ENCODE results near the gene PTPRO. TPM values are rescaled to one million over a fixed set of nuclear protein-coding genes. Genes with fewer than 3 reads are reported as not detected.

The PTPRO gene
- total RNA-seq, 4 donors from 2014 or later = 1.2 to 4.1 (median 2.1) TPM

DNA sequence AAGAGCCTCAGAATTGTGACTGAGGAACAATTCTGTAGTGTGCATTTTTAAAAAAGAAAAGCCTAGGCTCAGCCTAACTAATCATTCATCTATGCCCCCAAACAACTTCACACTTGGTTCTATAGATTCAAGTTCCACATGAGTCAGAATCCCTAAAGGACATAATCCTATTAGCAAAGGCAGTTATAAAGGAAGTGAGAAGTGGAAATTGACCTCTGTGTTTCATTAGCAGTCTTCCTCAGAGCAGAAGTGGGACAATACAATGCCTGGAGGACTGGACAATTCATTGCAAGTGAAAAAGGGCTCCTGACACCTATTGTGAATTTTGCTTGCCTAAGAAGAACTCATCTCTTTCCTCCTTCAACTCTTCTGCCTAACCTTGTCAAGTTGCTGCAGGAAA lies 222.3 kb downstream of the PTPRO start:
- Histone ChIP-seq H3K27ac (no peak overlapping the region), H3K9me3 (no peaks in the 10 kb centered on the region), H3K4me3 (no peak overlapping the region), H3K4me1 (peaks cover 0 to 5% (median 0%) of the 10 kb centered on the region in 4 donors), H3K27me3 (no peaks in the 10 kb centered on the region), H3K36me3 (no peaks in the 10 kb centered on the region)
- no peak for TF ChIP-seq POLR2A (IDR thresholded peaks at IDR 0.05)
- TF ChIP-seq, protein P1, sequence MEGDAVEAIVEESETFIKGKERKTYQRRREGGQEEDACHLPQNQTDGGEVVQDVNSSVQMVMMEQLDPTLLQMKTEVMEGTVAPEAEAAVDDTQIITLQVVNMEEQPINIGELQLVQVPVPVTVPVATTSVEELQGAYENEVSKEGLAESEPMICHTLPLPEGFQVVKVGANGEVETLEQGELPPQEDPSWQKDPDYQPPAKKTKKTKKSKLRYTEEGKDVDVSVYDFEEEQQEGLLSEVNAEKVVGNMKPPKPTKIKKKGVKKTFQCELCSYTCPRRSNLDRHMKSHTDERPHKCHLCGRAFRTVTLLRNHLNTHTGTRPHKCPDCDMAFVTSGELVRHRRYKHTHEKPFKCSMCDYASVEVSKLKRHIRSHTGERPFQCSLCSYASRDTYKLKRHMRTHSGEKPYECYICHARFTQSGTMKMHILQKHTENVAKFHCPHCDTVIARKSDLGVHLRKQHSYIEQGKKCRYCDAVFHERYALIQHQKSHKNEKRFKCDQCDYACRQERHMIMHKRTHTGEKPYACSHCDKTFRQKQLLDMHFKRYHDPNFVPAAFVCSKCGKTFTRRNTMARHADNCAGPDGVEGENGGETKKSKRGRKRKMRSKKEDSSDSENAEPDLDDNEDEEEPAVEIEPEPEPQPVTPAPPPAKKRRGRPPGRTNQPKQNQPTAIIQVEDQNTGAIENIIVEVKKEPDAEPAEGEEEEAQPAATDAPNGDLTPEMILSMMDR (IDR thresholded peaks at IDR 0.05) = no peak
- DNase-seq = no peak

DNA sequence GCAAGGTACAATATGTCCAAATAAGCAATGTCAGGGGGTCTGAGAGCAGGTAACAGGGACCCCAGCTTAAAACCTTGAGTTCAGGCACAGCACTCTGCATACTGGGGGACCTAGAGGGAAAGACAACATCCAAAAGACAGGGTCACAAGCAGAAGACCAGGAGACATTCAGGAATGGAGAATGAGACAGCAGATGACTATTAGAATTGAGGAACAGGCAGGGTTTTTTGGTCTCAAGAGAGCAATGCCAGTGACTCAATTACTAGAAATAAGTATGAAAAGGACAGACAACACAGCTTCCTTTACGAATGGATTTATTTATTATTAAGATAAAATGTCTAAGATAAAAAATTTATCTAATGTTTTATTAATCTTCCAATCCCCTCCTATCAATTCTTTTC lies 223.0 kb downstream of the PTPRO start:
- Histone ChIP-seq H3K27me3 (no peaks in the 10 kb centered on the region), H3K4me3 (no peak overlapping the region), H3K4me1 (peaks cover 0 to 5% (median 0%) of the 10 kb centered on the region in 4 donors), H3K27ac (peak overlapping the region in 2 of 4 donors; percentile 60 to 76), H3K36me3 (no peaks in the 10 kb centered on the region), H3K9me3 (no peaks in the 10 kb centered on the region)
- DNase-seq = no peak
- TF ChIP-seq, protein P1 (IDR thresholded peaks at IDR 0.05) = no peak
- no peak for TF ChIP-seq POLR2A (IDR thresholded peaks at IDR 0.05)

DNA sequence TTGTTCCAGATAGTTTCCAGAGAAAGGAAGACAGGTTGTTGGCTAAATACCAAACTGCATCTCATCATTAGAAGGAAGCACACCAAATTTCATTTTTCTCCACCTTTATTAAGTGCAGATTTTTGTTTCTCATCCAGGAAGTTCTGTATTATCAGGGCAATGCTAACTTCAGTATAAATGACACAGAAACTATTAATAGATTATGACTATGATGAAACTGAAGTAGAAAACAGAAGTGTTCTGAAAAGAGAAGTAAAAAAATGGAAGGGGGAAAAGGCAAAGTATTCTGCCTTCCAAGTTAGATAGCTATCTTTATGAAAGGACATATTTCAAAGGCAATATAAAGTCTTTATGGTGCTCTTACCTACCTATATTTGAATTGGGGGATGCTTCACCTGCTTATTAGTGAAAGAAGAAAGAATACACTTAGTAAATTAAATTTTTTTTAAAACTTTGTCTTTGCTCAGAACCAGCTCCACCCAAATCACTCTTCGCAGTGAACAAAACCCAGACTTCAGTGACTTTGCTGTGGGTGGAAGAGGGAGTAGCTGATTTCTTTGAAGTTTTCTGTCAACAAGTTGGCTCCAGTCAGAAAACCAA lies 223.9 kb downstream of the PTPRO start:
- DNase-seq = no peak
- no peaks in the 10 kb centered on the region for H3K36me3 ChIP-seq

DNA sequence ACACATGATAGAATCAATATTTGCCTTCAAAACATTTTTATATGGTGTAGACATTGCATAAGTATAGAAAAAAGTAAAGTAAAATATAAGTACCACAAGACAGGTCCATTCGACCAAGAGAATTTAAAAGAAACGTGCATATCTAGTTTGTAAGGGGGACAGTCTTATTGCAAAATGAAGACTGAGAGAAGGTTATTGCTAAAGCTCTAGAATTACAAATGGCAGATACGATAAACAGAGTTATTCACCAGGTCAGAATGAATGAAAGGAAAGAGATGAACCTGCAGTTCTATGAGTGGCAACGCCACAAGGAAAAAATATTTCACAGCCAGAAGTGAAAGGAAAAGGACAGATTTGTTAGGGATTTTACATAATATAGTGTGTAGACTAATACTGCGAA lies 224.8 kb downstream of the PTPRO start:
- Histone ChIP-seq H3K27ac (peak overlapping the region in 2 of 4 donors; percentile 60 to 76), H3K9me3 (no peaks in the 10 kb centered on the region), H3K4me1 (peaks cover 0 to 5% (median 0%) of the 10 kb centered on the region in 4 donors), H3K27me3 (no peaks in the 10 kb centered on the region), H3K4me3 (peak overlapping the region in 2 of 4 donors; percentile 0 to 2), H3K36me3 (no peaks in the 10 kb centered on the region)
- TF ChIP-seq, protein P1 (IDR thresholded peaks at IDR 0.05) = no peak
- TF ChIP-seq POLR2A (IDR thresholded peaks at IDR 0.05) = no peak
- DNase-seq = no peak

More for the DNA sequence above, 223.9 kb downstream of the PTPRO start:
- TF ChIP-seq POLR2A (IDR thresholded peaks at IDR 0.05) = no peak
- TF ChIP-seq, protein P1 (IDR thresholded peaks at IDR 0.05) = no peak
- H3K4me1 ChIP-seq = peaks cover 0 to 5% (median 0%) of the 10 kb centered on the region in 4 donors
- H3K9me3 ChIP-seq = no peaks in the 10 kb centered on the region
- H3K4me3 ChIP-seq = peak overlapping the region in 1 of 4 donors; percentile 2
- no peaks in the 10 kb centered on the region for H3K27me3 ChIP-seq
- H3K27ac ChIP-seq = peak overlapping the region in 3 of 4 donors; percentile 20 to 76 (median 60)

DNA sequence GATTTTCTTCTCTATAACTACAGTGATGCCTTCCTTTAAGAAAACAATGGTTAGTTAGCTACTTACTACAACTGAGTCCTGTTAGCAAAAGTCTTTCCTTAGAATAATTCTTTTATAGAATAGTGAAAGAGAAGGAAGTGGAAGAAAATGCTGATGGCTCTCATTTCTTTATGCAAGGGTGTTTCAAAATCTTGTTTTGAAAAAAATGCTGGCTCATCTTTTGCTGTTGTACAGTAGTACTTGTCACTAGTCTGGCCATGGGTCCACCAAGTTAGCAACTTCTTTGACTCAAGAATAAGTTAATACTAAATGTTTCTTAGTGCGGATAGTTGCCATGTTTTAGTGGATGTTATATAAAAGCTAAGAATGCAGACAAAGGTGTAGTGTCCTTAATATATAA lies 225.4 kb downstream of the PTPRO start:
- Histone ChIP-seq H3K4me1 (peaks cover 0 to 5% (median 0%) of the 10 kb centered on the region in 4 donors), H3K27ac (peak overlapping the region in 2 of 4 donors; percentile 60 to 76), H3K4me3 (peak overlapping the region in 1 of 4 donors; percentile 0), H3K36me3 (no peaks in the 10 kb centered on the region), H3K9me3 (no peaks in the 10 kb centered on the region), H3K27me3 (no peaks in the 10 kb centered on the region)
- no peak for DNase-seq
- TF ChIP-seq POLR2A (IDR thresholded peaks at IDR 0.05) = no peak

DNA sequence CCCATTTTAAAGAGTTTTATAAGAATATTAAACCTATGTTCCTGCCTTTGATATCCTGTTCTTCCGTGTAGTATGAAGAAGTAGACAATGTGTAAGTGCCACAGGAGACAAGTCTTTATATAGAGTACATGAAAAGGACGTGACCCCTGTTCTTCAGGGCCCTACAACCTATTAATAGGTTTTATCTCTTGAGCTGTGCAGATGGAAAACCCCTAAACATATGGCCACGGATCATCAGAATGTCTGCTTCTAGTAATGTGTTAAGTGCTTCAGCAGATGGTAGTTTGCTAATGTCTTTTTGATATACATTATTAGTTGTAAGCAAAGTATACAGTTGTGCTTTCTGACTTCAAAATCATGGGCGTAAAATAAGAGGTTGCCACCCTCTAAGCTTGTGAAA lies 228.5 kb downstream of the PTPRO start:
- Histone ChIP-seq H3K9me3 (no peaks in the 10 kb centered on the region), H3K27me3 (no peaks in the 10 kb centered on the region), H3K27ac (no peak overlapping the region), H3K36me3 (no peaks in the 10 kb centered on the region), H3K4me3 (no peak overlapping the region), H3K4me1 (peaks cover 0 to 2% (median 0%) of the 10 kb centered on the region in 4 donors)
- TF ChIP-seq POLR2A (IDR thresholded peaks at IDR 0.05) = no peak
- TF ChIP-seq, protein P1 (IDR thresholded peaks at IDR 0.05) = no peak
- DNase-seq = no peak

Measured in Peyer's patch (tissue), 4 donors.